ENCODE results near the gene DNAH6.

The DNAH6 gene

DNA sequence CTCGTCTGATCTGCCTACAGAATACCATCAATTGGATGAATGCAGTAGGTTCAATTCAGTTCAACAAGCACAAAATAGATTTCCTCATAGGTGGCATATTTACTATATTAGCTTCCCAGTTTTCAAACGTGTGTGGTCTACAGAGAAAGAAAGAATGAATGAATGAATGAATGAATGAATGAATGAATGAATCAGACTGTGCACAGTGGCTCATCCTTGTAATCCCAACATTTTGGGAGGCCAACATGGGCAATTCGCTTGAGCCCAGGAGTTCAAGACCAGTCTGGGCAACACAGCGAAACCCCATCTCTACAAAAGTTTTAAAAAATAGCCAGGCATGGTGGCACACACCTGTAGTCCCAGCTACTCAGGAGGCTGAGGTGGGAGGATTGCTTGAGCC, 269.7 kb downstream of the DNAH6 start:
- no peak for TF ChIP-seq Cebpa-rat (IDR thresholded peaks at IDR 0.05)
- Histone ChIP-seq H3K27ac (no peak overlapping the region), H4K20me1 (no peaks in the 10 kb centered on the region), H3K9me3 (replicated peaks in 1 of 11) (no peaks in the 10 kb centered on the region), H3K4me3 (no peak overlapping the region), H3K36me3 (no peaks in the 10 kb centered on the region), H3K27me3 (no peaks in the 10 kb centered on the region), H3K4me1 (peaks cover 8 to 16% (median 12%) of the 10 kb centered on the region in 10 experiments; a peak in 19 of 20 replicates), H3K4me2 (no peak overlapping the region), H3K9ac (no peak overlapping the region)

DNA sequence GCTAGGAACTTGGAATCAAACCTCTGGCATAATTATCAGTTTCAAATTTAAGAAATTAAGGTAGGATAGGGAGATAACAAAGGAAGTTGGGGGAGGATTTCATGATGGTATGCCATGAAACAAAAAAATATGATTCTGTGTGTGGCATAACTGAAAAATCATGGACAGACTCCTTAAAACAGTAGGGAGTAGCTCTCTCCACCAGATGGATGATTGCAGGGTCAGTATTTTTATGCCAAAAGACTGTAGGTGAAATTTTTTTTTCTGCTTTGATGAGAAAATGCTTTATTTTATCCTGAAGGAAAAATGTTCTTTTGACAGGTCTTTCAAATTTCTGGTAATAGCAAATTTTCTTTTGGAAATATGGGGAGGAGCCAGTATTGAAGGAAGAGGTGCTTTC, 270.3 kb downstream of the DNAH6 start:
- Histone ChIP-seq H3K36me3 (no peaks in the 10 kb centered on the region), H4K20me1 (no peaks in the 10 kb centered on the region), H3K9me3 (replicated peaks in 1 of 11) (no peaks in the 10 kb centered on the region), H3K27ac (no peak overlapping the region), H3K9ac (no peak overlapping the region), H3K4me2 (no peak overlapping the region), H3K4me3 (no peak overlapping the region), H3K27me3 (no peaks in the 10 kb centered on the region), H3K4me1 (peaks cover 8 to 16% (median 12%) of the 10 kb centered on the region in 10 experiments; a peak in 19 of 20 replicates)
- TF ChIP-seq Cebpa-rat (IDR thresholded peaks at IDR 0.05), result no peak

- Histone ChIP-seq H3K9ac (no peak overlapping the region), H3K27me3 (no peaks in the 10 kb centered on the region), H3K36me3 (no peaks in the 10 kb centered on the region), H3K4me3 (no peak overlapping the region), H4K20me1 (no peaks in the 10 kb centered on the region), H3K4me2 (no peak overlapping the region), H3K27ac (no peak overlapping the region), H3K9me3 (replicated peaks in 1 of 11) (peaks cover 2 to 8% (median 3%) of the 10 kb centered on the region in 11 experiments; a peak in 13 of 22 replicates), H3K4me1 (peaks cover 0 to 2% (median 0%) of the 10 kb centered on the region in 10 experiments; a peak in 5 of 20 replicates)
- TF ChIP-seq Cebpa-rat (IDR thresholded peaks at IDR 0.05), result no peak
Measured at GRCh38 chr2:84788027-84788426, 271.7 kb downstream of the DNAH6 start.

DNA sequence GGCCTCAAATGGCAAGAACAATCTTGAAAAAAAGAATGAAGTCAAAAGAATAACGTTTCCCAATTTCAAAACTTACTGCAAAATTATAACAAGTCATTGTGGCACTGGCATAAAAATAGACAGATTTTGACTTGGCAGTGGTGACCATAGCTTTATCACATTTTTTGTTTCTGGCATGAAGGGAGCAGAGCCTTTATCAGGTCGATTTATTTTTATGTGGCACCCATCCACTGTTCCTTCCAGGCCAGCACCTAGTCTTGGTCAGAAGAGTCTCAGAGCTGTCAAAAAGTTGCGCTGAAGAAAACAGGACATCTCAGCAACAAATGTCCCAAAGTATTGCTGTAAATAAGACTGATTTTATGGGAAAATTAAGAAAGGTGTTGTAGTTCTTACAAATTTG, 272.2 kb downstream of the DNAH6 start:
- Histone ChIP-seq H3K9me3 (replicated peaks in 1 of 11) (peaks cover 7 to 12% (median 8%) of the 10 kb centered on the region in 11 experiments; a peak in 18 of 22 replicates), H3K27me3 (no peaks in the 10 kb centered on the region), H3K9ac (no peak overlapping the region), H3K4me1 (no peaks in the 10 kb centered on the region), H3K4me3 (no peak overlapping the region), H3K4me2 (no peak overlapping the region), H3K27ac (no peak overlapping the region), H3K36me3 (no peaks in the 10 kb centered on the region), H4K20me1 (no peaks in the 10 kb centered on the region)
- no peak for TF ChIP-seq Cebpa-rat (IDR thresholded peaks at IDR 0.05)

GRCh38 chr2:84792856-84793522, 276.7 kb downstream of the DNAH6 start:
- no peak overlapping the region for H3K27ac ChIP-seq
- H4K20me1 ChIP-seq, result no peaks in the 10 kb centered on the region
- no peaks in the 10 kb centered on the region for H3K36me3 ChIP-seq
- no peak for TF ChIP-seq Cebpa-rat (IDR thresholded peaks at IDR 0.05)
- no peaks in the 10 kb centered on the region for H3K27me3 ChIP-seq
- H3K4me3 ChIP-seq, result no peak overlapping the region
- H3K4me2 ChIP-seq, result no peak overlapping the region
- no peaks in the 10 kb centered on the region for H3K4me1 ChIP-seq
- no peak overlapping the region for H3K9ac ChIP-seq
- H3K9me3 ChIP-seq (replicated peaks in 1 of 11), result peaks cover 9 to 15% (median 11%) of the 10 kb centered on the region in 11 experiments; a peak in 18 of 22 replicates

DNA sequence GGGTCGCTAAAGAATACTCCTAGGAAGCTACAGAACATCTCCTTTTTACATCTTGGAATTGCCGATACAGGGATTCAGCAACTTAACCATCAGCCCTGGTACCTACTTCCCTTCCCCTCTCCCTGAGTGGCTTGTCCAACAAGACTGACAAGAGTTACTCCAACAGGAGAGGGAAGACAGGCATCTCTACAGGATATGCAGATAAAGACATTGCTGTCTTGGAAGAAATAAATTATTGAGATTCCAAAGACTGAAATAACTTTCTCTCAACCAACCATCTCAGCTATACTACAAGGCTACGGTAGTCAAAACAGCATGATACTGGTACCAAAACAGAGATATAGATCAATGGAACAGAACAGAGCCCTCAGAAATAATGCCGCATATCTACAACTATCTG, 277.3 kb downstream of the DNAH6 start:
- H3K9ac ChIP-seq, result no peak overlapping the region
- H3K27ac ChIP-seq, result no peak overlapping the region
- H3K27me3 ChIP-seq, result no peaks in the 10 kb centered on the region
- H3K4me1 ChIP-seq, result no peaks in the 10 kb centered on the region
- no peak for TF ChIP-seq Cebpa-rat (IDR thresholded peaks at IDR 0.05)
- no peaks in the 10 kb centered on the region for H3K36me3 ChIP-seq
- H3K9me3 ChIP-seq (replicated peaks in 1 of 11), result peaks cover 9 to 15% (median 11%) of the 10 kb centered on the region in 11 experiments; a peak in 18 of 22 replicates
- no peaks in the 10 kb centered on the region for H4K20me1 ChIP-seq
- no peak overlapping the region for H3K4me3 ChIP-seq
- no peak overlapping the region for H3K4me2 ChIP-seq

DNA sequence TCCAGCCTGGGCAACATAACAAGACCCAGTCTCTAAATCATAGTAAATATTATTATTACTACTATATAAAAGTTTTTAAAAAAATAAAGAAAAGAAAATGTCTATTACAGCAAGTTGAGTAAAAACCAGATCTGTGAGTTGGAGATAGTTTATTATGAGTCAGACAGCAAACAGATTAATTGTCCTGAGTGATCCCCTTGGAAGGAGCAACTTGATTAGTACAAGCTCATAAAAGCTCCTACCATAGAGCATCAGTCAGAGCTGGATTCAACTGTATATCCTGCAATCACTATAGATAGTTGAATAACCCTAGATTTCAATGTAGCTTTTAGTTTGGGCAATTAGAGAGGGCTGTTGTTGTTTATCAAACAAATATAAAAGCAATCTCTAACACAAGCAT, 280.5 kb downstream of the DNAH6 start:
- H3K27me3 ChIP-seq, result no peaks in the 10 kb centered on the region

GRCh38 chr2:84797271-84797670, 281.0 kb downstream of the DNAH6 start:
- Histone ChIP-seq H3K36me3 (no peaks in the 10 kb centered on the region; a peak in 1 of 22 replicates), H3K27ac (no peak overlapping the region), H3K4me3 (no peak overlapping the region), H3K9ac (no peak overlapping the region), H3K27me3 (no peaks in the 10 kb centered on the region), H3K4me2 (no peak overlapping the region), H3K4me1 (no peaks in the 10 kb centered on the region), H4K20me1 (no peaks in the 10 kb centered on the region), H3K9me3 (replicated peaks in 1 of 11) (peaks cover 21 to 39% (median 30%) of the 10 kb centered on the region in 11 experiments)
- no peak for TF ChIP-seq Cebpa-rat (IDR thresholded peaks at IDR 0.05)

More for the DNA sequence above, 280.5 kb downstream of the DNAH6 start:
- no peak overlapping the region for H3K4me2 ChIP-seq
- no peak overlapping the region for H3K9ac ChIP-seq
- peaks cover 17 to 35% (median 25%) of the 10 kb centered on the region in 11 experiments for H3K9me3 ChIP-seq (replicated peaks in 1 of 11)
- H3K36me3 ChIP-seq, result no peaks in the 10 kb centered on the region; a peak in 1 of 22 replicates
- no peak for TF ChIP-seq Cebpa-rat (IDR thresholded peaks at IDR 0.05)
- H3K4me1 ChIP-seq, result no peaks in the 10 kb centered on the region
- no peak overlapping the region for H3K27ac ChIP-seq
- no peak overlapping the region for H3K4me3 ChIP-seq
- no peaks in the 10 kb centered on the region for H4K20me1 ChIP-seq

- Histone ChIP-seq H3K4me1 (no peaks in the 10 kb centered on the region), H3K4me3 (no peak overlapping the region), H3K9ac (no peak overlapping the region), H3K4me2 (no peak overlapping the region), H3K27ac (no peak overlapping the region), H3K36me3 (no peaks in the 10 kb centered on the region; a peak in 1 of 22 replicates), H3K9me3 (replicated peaks in 1 of 11) (peaks cover 15 to 28% (median 24%) of the 10 kb centered on the region in 11 experiments), H3K27me3 (no peaks in the 10 kb centered on the region), H4K20me1 (no peaks in the 10 kb centered on the region)
- TF ChIP-seq Cebpa-rat (IDR thresholded peaks at IDR 0.05), result no peak
Measured at GRCh38 chr2:84799772-84800171, 283.5 kb downstream of the DNAH6 start.

DNA sequence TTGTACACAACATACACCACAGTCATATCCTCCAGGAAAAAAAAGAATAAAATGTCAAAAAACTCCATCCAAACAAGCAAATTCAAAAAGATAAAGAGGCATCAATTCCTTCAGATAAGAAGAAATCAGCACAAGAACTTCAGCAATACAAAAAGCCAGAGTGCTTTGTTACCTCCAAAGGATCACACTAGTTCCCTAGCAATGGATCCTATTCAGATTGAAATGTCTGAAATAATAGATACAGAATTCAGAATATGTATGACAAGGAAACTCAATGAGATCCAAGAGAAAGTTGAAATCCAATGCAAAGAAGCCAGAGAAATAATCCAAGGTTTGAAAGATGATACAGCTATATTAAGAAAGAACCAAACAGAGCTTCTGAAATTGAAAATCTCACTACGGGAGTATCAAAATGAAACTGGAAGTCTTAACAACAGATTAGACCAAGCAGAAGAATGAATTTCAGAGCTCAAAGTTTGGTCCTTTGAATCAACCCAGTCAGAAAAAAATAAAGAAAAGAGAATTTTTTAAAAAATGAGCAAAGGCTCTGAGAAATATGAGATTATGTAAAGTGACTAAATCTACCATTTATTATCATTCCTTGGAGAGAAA, 284.0 kb downstream of the DNAH6 start:
- Histone ChIP-seq H3K27ac (no peak overlapping the region), H3K9ac (no peak overlapping the region)

More for the DNA sequence above, 284.0 kb downstream of the DNAH6 start:
- Histone ChIP-seq H3K9me3 (replicated peaks in 1 of 11) (peaks cover 15 to 28% (median 24%) of the 10 kb centered on the region in 11 experiments), H3K27me3 (no peaks in the 10 kb centered on the region), H3K4me1 (no peaks in the 10 kb centered on the region), H4K20me1 (no peaks in the 10 kb centered on the region), H3K36me3 (no peaks in the 10 kb centered on the region; a peak in 1 of 22 replicates), H3K4me3 (no peak overlapping the region), H3K4me2 (no peak overlapping the region)
- no peak for TF ChIP-seq Cebpa-rat (IDR thresholded peaks at IDR 0.05)

All from BLaER1 treated with 17β-estradiol and CSF1 and Interleukin-3, amounts not matched to agents 10 nM and 100 nM (cell line).